GM20000 (cell line): ENCODE data around the gene CPT1C.
A peak's percentile ranks its signal among the peaks of the same experiment; 100 is the strongest.

ENCODE experiments used
- DNase-seq: peaks from one replicate; pipeline ENCODE4 v3.0.0; 2012; ENCODE audit warnings: low spot score
- CTCF ChIP-seq: IDR thresholded peaks from 2 replicates; pipeline ENCODE4 v1.5.1; 2012; ENCODE audit warnings: mild to moderate bottlenecking, control low read depth; ENCODE audit errors: extremely low read depth, missing control alignments

CPT1C gene

DNA sequence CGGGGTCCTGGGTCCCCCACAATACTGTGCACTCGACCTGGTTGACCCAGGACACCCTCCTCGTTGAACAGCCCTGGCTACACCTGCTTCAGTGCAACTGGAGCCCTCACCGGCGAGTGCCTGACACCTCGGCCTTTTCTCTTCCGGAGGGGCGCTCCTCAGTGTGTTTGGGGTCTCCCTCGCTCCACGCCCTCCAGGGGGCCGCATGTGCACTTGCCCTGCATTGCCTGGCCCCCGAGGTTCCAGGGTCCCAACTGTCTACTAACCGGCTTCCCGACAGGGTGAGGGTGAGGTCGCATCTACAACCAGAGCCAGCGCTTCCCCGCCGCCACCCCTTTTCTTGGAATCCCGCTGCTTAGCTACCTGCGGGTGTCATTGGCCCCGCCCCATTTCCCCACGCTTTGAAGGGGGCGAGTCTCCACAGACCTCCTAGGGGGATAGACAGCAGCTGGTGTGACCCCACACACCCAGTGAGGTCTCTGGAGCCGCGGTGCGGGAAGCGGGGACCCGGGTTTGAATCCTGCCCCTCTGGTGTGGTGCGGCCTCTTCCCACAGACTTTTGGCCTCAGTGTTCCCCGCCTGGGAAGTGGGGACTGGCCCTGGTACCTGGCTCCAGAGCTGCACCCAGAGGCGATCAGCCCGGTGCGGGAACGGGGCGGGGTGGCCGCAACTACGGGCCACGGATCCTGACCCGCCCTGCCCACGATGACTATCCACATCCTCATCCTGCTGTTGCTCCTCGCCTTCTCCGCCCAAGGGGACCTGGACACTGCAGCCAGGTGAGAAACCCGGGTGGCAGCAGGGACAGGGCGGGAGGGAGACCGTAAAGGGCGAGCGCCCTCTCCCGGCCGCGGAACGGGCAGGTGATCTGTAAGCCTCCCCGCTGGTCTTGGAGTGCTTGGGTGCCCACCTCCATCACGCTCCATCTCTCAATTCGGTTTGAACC, 1.5 kb upstream of the CPT1C start, which contains the start of gene ADM5:
TSS of gene ADM5 (plus strand) at position 462 of the 946 bp plus-strand sequence. CDS start at position 706, 244 bp downstream.
- no peak for DNase-seq
- TF ChIP-seq CTCF: peak; percentile 25

DNA sequence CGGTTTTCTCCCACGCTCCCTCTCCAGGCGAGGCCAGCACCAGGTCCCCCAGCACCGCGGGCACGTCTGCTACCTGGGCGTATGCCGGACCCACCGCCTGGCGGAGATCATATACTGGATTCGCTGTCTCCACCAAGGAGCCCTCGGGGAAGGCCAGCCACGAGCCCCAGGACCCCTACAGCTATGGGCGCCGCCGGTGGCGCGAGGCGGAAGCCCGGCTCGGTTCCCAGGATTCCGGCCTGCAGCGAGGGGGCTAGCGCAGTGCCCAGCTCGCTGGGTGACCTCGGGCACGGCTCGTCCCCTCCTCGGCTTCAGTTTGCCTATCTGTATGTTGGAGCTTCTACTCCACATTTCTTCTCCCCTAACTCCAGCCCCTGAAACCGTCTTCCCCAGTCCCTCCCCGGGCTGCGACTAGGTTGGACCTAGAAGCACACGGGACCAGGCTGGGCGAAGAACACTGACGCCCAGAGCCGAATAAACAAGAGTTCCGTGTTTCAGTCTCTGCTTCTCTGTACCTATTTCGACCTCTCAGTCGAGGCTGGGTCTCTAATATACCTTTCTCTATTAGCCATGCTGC, 749 bp upstream of the CPT1C start:
- no peak for TF ChIP-seq CTCF
- DNase-seq: no peak

DNA sequence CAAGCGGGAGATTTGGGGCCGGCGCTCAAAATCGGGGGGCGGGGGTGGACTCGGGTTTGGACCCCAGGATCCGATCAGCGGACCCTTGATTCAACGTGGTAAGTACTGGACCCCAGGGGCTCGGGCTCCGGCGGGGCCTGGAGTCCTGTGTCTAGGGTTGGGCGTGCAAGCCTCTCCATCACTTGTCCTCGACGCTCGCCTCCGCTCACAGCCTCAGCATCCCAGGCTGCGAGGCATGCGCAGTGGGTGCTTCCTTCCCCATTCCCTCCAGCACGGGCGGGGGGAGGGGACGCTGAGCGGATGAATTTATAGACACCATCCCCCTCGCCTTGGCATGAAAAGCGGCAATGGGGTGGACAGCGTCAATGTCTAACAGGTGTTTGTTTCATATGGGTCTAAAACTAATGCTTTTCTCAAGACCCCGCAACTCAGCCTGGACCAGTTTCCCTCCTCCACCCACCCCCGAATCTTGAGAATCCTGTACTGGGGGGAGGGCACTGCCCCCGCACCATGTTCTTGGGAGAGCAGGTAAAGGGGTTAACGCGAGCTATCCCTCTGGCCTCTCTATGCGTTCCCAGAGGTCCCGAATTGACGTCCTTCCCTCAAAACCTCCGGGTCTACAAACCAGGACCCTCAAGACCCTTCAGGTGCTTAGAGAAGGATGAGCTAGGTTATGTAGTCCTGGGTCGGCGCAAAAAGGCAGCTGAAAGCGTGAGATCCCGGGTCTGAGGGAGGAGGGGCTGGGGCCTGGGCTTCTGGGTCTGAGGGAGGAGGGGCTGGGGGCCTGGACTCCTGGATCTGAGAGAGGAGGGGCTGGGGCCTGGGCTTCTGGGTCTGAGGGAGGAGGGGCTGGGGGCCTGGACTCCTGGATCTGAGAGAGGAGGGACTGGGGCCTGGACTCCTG, 579 bp downstream of the CPT1C start:
- TF ChIP-seq CTCF: no peak
- no peak for DNase-seq

- no peak for DNase-seq
- TF ChIP-seq CTCF: no peak
Observed at GRCh38 chr19:49692147-49692506, 1.2 kb downstream of the CPT1C start.

GRCh38 chr19:49696115-49696514, 5.2 kb downstream of the CPT1C start:
- no peak for DNase-seq
- no peak for TF ChIP-seq CTCF

- TF ChIP-seq CTCF: no peak
- no peak for DNase-seq
Observed at GRCh38 chr19:49696865-49697264, 5.9 kb downstream of the CPT1C start.

- no peak for DNase-seq
- TF ChIP-seq CTCF: no peak
Observed at GRCh38 chr19:49699364-49699763, 8.4 kb downstream of the CPT1C start.
